BE2C (cell line): ENCODE results near the gene ZNF148.

Experiments used
- DNase-seq: peaks from one replicate; pipeline ENCODE4 v3.0.0-alpha.2; 2020
- H3K27me3 ChIP-seq: fragments of 250-450 bp; sonication (Bioruptor Pico); 2 replicates; pipeline ENCODE4 v1.5.1; 2020; ENCODE audit warnings: mild to moderate bottlenecking
- H3K36me3 ChIP-seq: fragments of 250-450 bp; sonication (Bioruptor Pico); 2 replicates; pipeline ENCODE4 v1.5.1; 2020; ENCODE audit warnings: mild to moderate bottlenecking
- H3K4me1 ChIP-seq: fragments of 250-450 bp; sonication (Bioruptor Pico); 2 replicates; pipeline ENCODE4 v1.5.1; 2020
- H3K4me3 ChIP-seq: 2 replicates; pipeline ENCODE4 v1.5.1; 2011; ENCODE audit warnings: low read depth, low read length
- H3K9me3 ChIP-seq: fragments of 250-450 bp; sonication (Bioruptor Pico); 2 replicates; pipeline ENCODE4 v1.5.1; 2020
- CTCF ChIP-seq: IDR thresholded peaks from 2 replicates; pipeline ENCODE4 v1.5.1; 2012; ENCODE audit warnings: mild to moderate bottlenecking, low read depth, low read length

Gene ZNF148

GRCh38 chr3:125353659-125354058, 21.5 kb downstream of the ZNF148 start:
- no peaks in the 10 kb centered on the region; the same call in 1 of the 2 replicates for H3K4me1 ChIP-seq
- TF ChIP-seq CTCF = no peak

GRCh38 chr3:125353128-125353527, 22.0 kb downstream of the ZNF148 start:
- no peaks in the 10 kb centered on the region for H3K36me3 ChIP-seq
- TF ChIP-seq CTCF = no peak
- H3K4me1 ChIP-seq = no peaks in the 10 kb centered on the region; the same call in 1 of the 2 replicates
- DNase-seq = no peak
- H3K27me3 ChIP-seq = no peaks in the 10 kb centered on the region
- no peak overlapping the region for H3K4me3 ChIP-seq
- H3K9me3 ChIP-seq = no peaks in the 10 kb centered on the region; the same call in 1 of the 2 replicates

More at GRCh38 chr3:125353659-125354058, 21.5 kb downstream of the ZNF148 start:
- no peak for DNase-seq
- H3K9me3 ChIP-seq = no peaks in the 10 kb centered on the region; the same call in 1 of the 2 replicates
- no peak overlapping the region for H3K4me3 ChIP-seq
- H3K27me3 ChIP-seq = no peaks in the 10 kb centered on the region
- H3K36me3 ChIP-seq = no peaks in the 10 kb centered on the region

- TF ChIP-seq CTCF = no peak
- no peak for DNase-seq
- H3K36me3 ChIP-seq = no peaks in the 10 kb centered on the region
- no peaks in the 10 kb centered on the region; the same call in 1 of the 2 replicates for H3K4me1 ChIP-seq
- H3K4me3 ChIP-seq = no peak overlapping the region
- no peaks in the 10 kb centered on the region for H3K27me3 ChIP-seq
- H3K9me3 ChIP-seq = no peaks in the 10 kb centered on the region; the same call in 1 of the 2 replicates
Observed at GRCh38 chr3:125351814-125352456, 23.2 kb downstream of the ZNF148 start.

- H3K4me3 ChIP-seq = no peak overlapping the region
- no peak for DNase-seq
- H3K4me1 ChIP-seq = no peaks in the 10 kb centered on the region; the same call in 1 of the 2 replicates
- no peaks in the 10 kb centered on the region; the same call in 1 of the 2 replicates for H3K9me3 ChIP-seq
- H3K36me3 ChIP-seq = no peaks in the 10 kb centered on the region
- TF ChIP-seq CTCF = no peak
- H3K27me3 ChIP-seq = no peaks in the 10 kb centered on the region
Observed at GRCh38 chr3:125351152-125351551, 24.0 kb downstream of the ZNF148 start.

GRCh38 chr3:125350597-125350996, 24.5 kb downstream of the ZNF148 start:
- H3K4me1 ChIP-seq = no peaks in the 10 kb centered on the region; the same call in 1 of the 2 replicates
- no peaks in the 10 kb centered on the region for H3K27me3 ChIP-seq
- H3K9me3 ChIP-seq = no peaks in the 10 kb centered on the region; the same call in 1 of the 2 replicates
- TF ChIP-seq CTCF = no peak
- no peak for DNase-seq
- H3K36me3 ChIP-seq = no peaks in the 10 kb centered on the region
- no peak overlapping the region for H3K4me3 ChIP-seq

GRCh38 chr3:125349556-125350165, 25.5 kb downstream of the ZNF148 start:
- no peak for TF ChIP-seq CTCF
- Histone ChIP-seq H3K9me3 (no peaks in the 10 kb centered on the region; the same call in 1 of the 2 replicates), H3K36me3 (no peaks in the 10 kb centered on the region), H3K4me1 (no peaks in the 10 kb centered on the region; the same call in 1 of the 2 replicates), H3K4me3 (no peak overlapping the region), H3K27me3 (no peaks in the 10 kb centered on the region)
- no peak for DNase-seq
